ENCODE results near the gene CLN5.
"Not testable (repeated sequence)": the region's sequence is repeated elsewhere in the genome, so short reads cannot be mapped to it uniquely, and the experiment has no call there.

The CLN5 gene

DNA sequence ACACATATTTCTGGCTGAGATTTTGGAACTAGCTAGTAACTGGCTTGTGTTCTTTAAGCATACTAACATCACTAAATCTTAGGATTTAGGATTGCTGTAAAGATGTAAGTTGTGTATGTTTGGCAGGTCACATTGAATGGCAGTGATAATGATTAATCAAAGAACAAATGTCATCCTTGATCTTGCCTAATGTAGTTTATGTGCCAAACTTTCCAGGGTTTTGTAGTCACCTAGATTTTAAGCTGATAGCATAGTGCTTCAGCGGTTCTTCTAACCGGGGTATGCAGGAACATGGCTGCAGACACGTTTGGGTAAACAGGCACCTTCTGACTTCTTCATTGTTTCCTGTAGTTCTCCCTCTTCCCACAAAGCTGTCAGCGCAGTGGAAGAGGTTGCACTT, 9.7 kb downstream of the CLN5 start:
- TF ChIP-seq CTCF (IDR thresholded peaks at IDR 0.05; ENCODE audit: low read depth, low read length) (no peak), EZH2phosphoT487 (IDR thresholded peaks at IDR 0.05; ENCODE audit: low read depth) (no peak)
- Histone ChIP-seq H3K27ac (ENCODE audit: low read length) (no peak overlapping the region), H2AFZ (ENCODE audit: low read depth, low read length) (no peak overlapping the region), H3K4me2 (ENCODE audit: low read length) (no peak overlapping the region), H3K4me3 (ENCODE audit: low read length) (no peak overlapping the region), H3K9ac (ENCODE audit: low read length) (no peak overlapping the region), H3K79me2 (ENCODE audit: low read length) (no peaks in the 10 kb centered on the region), H4K20me1 (ENCODE audit: insufficient read depth, low read length) (peaks cover 3% of the 10 kb centered on the region; the same call in 1 of the 2 replicates), H3K4me1 (ENCODE audit: low read length) (no peaks in the 10 kb centered on the region), H3K36me3 (replicated peaks; ENCODE audit: low read depth, low read length) (peaks cover 34% of the 10 kb centered on the region), H3K27me3 (ENCODE audit: low read depth, low read length) (no peaks in the 10 kb centered on the region), H3K9me3 (ENCODE audit: insufficient read depth, low read length) (no peaks in the 10 kb centered on the region)

DNA sequence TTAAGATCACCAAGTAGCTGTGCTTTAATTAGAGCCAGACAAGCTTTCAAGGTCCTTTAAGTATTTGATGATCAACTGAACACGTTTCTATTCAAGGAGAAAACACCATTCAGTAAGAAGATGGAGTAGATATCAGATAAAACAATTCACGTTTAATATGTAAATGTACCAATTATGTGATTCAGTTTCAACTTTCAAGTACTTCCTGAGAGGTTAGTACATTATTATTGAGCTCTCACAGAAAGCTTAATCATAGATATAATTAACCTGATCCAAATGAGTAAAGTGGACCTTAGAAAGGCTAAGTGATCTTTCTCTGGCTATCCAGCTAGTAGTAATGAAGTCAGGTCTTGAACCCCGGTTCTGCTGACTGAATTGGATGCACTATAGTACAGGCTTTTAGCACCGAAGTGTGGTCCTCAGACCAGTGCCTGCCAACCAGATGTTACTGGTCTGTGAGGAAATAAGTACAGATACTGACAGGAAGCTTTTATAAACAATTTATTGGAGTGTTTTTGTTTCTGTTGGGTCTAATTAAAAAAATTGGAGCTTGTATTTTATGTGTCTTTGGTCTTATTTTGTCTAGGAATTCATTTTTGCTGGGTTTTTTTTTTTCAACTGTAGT, 10.2 kb downstream of the CLN5 start:
- Histone ChIP-seq H2AFZ (ENCODE audit: low read depth, low read length) (no peak overlapping the region), H3K27ac (ENCODE audit: low read length) (no peak overlapping the region), H3K9me3 (ENCODE audit: insufficient read depth, low read length) (no peaks in the 10 kb centered on the region), H3K4me1 (ENCODE audit: low read length) (no peaks in the 10 kb centered on the region), H3K27me3 (ENCODE audit: low read depth, low read length) (no peaks in the 10 kb centered on the region), H3K36me3 (replicated peaks; ENCODE audit: low read depth, low read length) (peaks cover 38% of the 10 kb centered on the region), H3K4me2 (ENCODE audit: low read length) (no peak overlapping the region), H3K9ac (ENCODE audit: low read length) (no peak overlapping the region), H3K79me2 (ENCODE audit: low read length) (peaks cover 2% of the 10 kb centered on the region; the same call in 1 of the 2 replicates), H4K20me1 (ENCODE audit: insufficient read depth, low read length) (peaks cover 4% of the 10 kb centered on the region; the same call in 1 of the 2 replicates), H3K4me3 (ENCODE audit: low read length) (no peak overlapping the region)
- no peak for TF ChIP-seq EZH2phosphoT487 (IDR thresholded peaks at IDR 0.05; ENCODE audit: low read depth)
- TF ChIP-seq CTCF (IDR thresholded peaks at IDR 0.05; ENCODE audit: low read depth, low read length): no peak

DNA sequence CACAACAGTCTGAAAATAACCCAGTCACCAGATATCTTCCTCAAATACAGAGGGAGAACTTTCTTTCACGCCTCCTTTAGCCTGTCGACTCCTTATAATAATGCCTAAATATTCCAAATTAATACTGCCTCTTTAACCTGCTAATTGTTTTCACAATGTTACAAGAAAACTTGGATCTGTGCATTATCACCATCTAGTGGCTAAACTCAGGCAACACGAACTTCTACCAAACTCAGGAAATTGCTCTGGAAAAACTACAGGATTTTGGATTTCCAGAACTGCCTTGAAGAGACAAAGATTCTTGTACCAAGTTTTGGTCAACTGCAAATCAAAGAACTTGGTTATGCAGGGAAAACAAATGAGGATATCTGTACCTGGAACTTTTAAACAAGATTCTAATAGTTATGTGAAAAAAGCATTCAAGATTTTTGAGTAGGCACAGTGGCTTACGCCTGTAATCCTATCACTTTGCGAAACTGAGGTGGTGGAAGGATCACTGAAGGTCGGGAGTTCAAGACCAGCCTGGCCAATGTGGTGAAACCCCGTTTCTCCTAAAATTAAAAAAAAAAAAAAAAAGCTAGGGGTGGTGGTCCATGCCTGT, 10.8 kb downstream of the CLN5 start:
- H4K20me1 ChIP-seq (ENCODE audit: insufficient read depth, low read length): peaks cover 4% of the 10 kb centered on the region; the same call in 1 of the 2 replicates
- TF ChIP-seq CTCF (IDR thresholded peaks at IDR 0.05; ENCODE audit: low read depth, low read length): peak; percentile 74
- no peak for TF ChIP-seq EZH2phosphoT487 (IDR thresholded peaks at IDR 0.05; ENCODE audit: low read depth)
- no peaks in the 10 kb centered on the region for H3K9me3 ChIP-seq (ENCODE audit: insufficient read depth, low read length)
- no peak overlapping the region for H2AFZ ChIP-seq (ENCODE audit: low read depth, low read length)
- no peak overlapping the region for H3K9ac ChIP-seq (ENCODE audit: low read length)
- no peak overlapping the region for H3K4me2 ChIP-seq (ENCODE audit: low read length)
- H3K36me3 ChIP-seq (replicated peaks; ENCODE audit: low read depth, low read length): peaks cover 44% of the 10 kb centered on the region
- H3K4me1 ChIP-seq (ENCODE audit: low read length): no peaks in the 10 kb centered on the region
- no peak overlapping the region for H3K27ac ChIP-seq (ENCODE audit: low read length)
- H3K27me3 ChIP-seq (ENCODE audit: low read depth, low read length): no peaks in the 10 kb centered on the region
- H3K4me3 ChIP-seq (ENCODE audit: low read length): no peak overlapping the region
- H3K79me2 ChIP-seq (ENCODE audit: low read length): peaks cover 5% of the 10 kb centered on the region; the same call in 1 of the 2 replicates

- peaks cover 22% of the 10 kb centered on the region for H4K20me1 ChIP-seq (ENCODE audit: insufficient read depth, low read length)
- H3K4me2 ChIP-seq (ENCODE audit: low read length); H3K27ac ChIP-seq (ENCODE audit: low read length); H3K27me3 ChIP-seq (ENCODE audit: low read depth, low read length); H3K9ac ChIP-seq (ENCODE audit: low read length); H3K4me1 ChIP-seq (ENCODE audit: low read length); H2AFZ ChIP-seq (ENCODE audit: low read depth, low read length); H3K4me3 ChIP-seq (ENCODE audit: low read length); H3K9me3 ChIP-seq (ENCODE audit: insufficient read depth, low read length): not testable (repeated sequence)
- H3K79me2 ChIP-seq (ENCODE audit: low read length): peaks cover 18% of the 10 kb centered on the region
- H3K36me3 ChIP-seq (replicated peaks; ENCODE audit: low read depth, low read length): peaks cover 62% of the 10 kb centered on the region
Observed at GRCh38 chr13:77008337-77008736, 16.5 kb downstream of the CLN5 start.

Measured in OCI-LY3 (cell line).